Cardiac septum (tissue), 1 donor: ENCODE measurements around the gene CSAD. TPM values are rescaled to one million over a fixed set of nuclear protein-coding genes. Genes with fewer than 3 reads are reported as not detected.

Experiments used
- DNase-seq: peaks from one replicate; pipeline ENCODE4 v3.0.0-alpha.2; 2020; ENCODE audit warnings: low spot score
- intact Hi-C: fragments of 100-400 bp; cut with DNase I; formaldehyde crosslinking; loops from one replicate; pipeline ENCODE4 v1.14.0; 2022
- total RNA-seq: library from RNA; stranded (reverse); fragmentation: NEBNext Ultra II Directional; extraction: Animal tissue kit (Norgen Biotek cat#: 25700); gene quantifications from one replicate; pipeline ENCODE4 v1.2.1, GENCODE V29; 2021
- donor health status: DM: no; HTN: no; CAD: no.

Gene CSAD
- total RNA-seq, 1 donor from 2014 or later, result 16.5 TPM

GRCh38 chr12:53201639-53202038 is 20.9 kb upstream of the CSAD start:
- DNase-seq, result no peak

GRCh38 chr12:53201177-53201541 is 20.4 kb upstream of the CSAD start:
- intact Hi-C loops, result no loop called here
- DNase-seq, result no peak

More at GRCh38 chr12:53201639-53202038, 20.9 kb upstream of the CSAD start:
- intact Hi-C loops, result no loop called here

- intact Hi-C loops, result no loop called here
- no peak for DNase-seq
Measured at GRCh38 chr12:53200458-53201176, 19.9 kb upstream of the CSAD start.

- no peak for DNase-seq
- intact Hi-C loops, result no loop called here
Measured at GRCh38 chr12:53200107-53200457, 19.4 kb upstream of the CSAD start.

- intact Hi-C loops, result no loop called here
- no peak for DNase-seq
Measured at GRCh38 chr12:53199700-53200099, 19.0 kb upstream of the CSAD start.

- DNase-seq, result no peak
- intact Hi-C loops, result no loop called here
Measured at GRCh38 chr12:53198486-53199110, 17.9 kb upstream of the CSAD start.

- DNase-seq, result no peak
- intact Hi-C loops, result loop anchor here (2.0 kb wide), 2 partner anchors 36 to 130 kb away; no protein-coding TSS in a partner anchor
Measured at GRCh38 chr12:53197011-53197640, 16.4 kb upstream of the CSAD start.

GRCh38 chr12:53196486-53196885 is 15.8 kb upstream of the CSAD start:
- DNase-seq, result no peak
- intact Hi-C loops, result loop anchor here (2.0 kb wide), 2 partner anchors 36 to 130 kb away; no protein-coding TSS in a partner anchor

- intact Hi-C loops, result loop anchor here (2.0 kb wide), 2 partner anchors 35 to 129 kb away; no protein-coding TSS in a partner anchor
- DNase-seq, result no peak
Measured at GRCh38 chr12:53195516-53196420, 15.0 kb upstream of the CSAD start.

- DNase-seq, result no peak
- intact Hi-C loops, result no loop called here
Measured at GRCh38 chr12:53194973-53195372, 14.2 kb upstream of the CSAD start.

GRCh38 chr12:53193985-53194716 is 13.4 kb upstream of the CSAD start:
- no peak for DNase-seq
- intact Hi-C loops, result no loop called here

GRCh38 chr12:53193040-53193439 is 12.3 kb upstream of the CSAD start:
- intact Hi-C loops, result no loop called here
- no peak for DNase-seq

GRCh38 chr12:53192531-53193021 is 11.9 kb upstream of the CSAD start:
- intact Hi-C loops, result no loop called here
- no peak for DNase-seq

GRCh38 chr12:53191885-53192530 is 11.3 kb upstream of the CSAD start:
- DNase-seq, result no peak
- intact Hi-C loops, result no loop called here

GRCh38 chr12:53191096-53191884 is 10.6 kb upstream of the CSAD start:
- intact Hi-C loops, result no loop called here
- DNase-seq, result no peak

- intact Hi-C loops, result no loop called here
- DNase-seq, result no peak
Measured at GRCh38 chr12:53190108-53190729, 9.5 kb upstream of the CSAD start.

- intact Hi-C loops, result no loop called here
- peak; percentile 67 for DNase-seq
Measured at GRCh38 chr12:53187145-53187899, 6.6 kb upstream of the CSAD start.
